ENCODE measurements around the gene ACADVL. TPM values are rescaled to one million over a fixed set of nuclear protein-coding genes. Genes with fewer than 3 reads are reported as not detected.
A peak's percentile ranks its signal among the peaks of the same experiment; 100 is the strongest.
"Not testable (repeated sequence)": the region's sequence is repeated elsewhere in the genome, so short reads cannot be mapped to it uniquely, and the experiment has no call there.

ACADVL gene
- polyA plus RNA-seq, 1 donor from 2014 or later: 88.6 TPM

DNA sequence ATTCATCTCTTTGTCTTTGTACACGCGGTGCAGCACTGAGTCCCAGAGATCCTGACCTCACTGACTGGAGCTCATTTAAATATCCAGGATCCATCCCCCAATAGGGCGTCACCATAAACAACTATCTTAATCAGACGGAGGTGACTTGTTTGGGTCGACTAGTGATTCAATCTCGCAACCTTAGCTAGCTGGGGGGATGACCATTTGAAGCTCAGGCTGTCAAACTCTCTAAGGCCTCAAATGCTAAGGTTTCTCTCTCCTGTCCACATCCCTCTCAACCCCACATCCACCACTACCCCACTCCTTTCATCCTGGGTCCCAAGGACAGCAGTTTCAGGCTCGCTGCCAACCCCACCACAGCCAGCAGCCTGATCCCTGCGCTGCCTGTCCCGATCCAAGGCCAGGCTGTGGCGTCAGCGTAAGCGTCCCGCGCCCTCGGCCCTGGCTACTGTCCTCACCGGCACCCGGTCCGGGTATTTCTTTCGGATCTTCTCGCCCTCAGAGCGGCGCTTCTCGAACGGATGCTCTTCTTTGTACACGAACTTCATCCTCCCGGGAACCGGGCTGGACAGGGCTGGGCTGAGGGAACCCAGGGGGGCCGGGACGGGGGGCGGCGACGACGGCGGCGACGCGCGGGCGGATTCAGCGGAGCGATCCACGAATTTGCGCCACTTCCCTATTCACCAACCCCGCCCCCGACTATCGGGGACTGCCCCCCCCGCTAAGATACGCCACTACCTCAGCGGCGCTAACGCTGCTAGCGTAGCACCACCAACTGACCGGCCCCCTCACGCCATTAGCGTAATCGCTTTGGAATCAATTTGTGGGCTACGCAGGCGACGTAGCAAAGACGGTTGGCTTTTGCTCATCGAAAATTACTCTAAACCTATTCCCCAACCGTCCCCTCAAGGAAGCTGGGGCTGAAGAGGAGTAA is 22.3 kb downstream of the ACADVL start, which contains the start of gene GABARAP:
TSS of gene GABARAP (minus strand) at position 667 of the 934 bp plus-strand sequence. CDS start at position 548, 119 bp downstream.
- Mint-ChIP-seq H3K9me3 (no peaks in the 10 kb centered on the region), H3K27ac (peak within 1 kb of the TSS; percentile 97 to 100 (median 99)), H3K4me3 (peak within 1 kb of the TSS; percentile 87 to 98 (median 97)), H3K27me3 (no peaks in the 10 kb centered on the region), H3K36me3 (peaks cover 5% of the 10 kb centered on the region), H3K4me1 (peaks cover 27 to 41% (median 33%) of the 10 kb centered on the region in 3 donors)

DNA sequence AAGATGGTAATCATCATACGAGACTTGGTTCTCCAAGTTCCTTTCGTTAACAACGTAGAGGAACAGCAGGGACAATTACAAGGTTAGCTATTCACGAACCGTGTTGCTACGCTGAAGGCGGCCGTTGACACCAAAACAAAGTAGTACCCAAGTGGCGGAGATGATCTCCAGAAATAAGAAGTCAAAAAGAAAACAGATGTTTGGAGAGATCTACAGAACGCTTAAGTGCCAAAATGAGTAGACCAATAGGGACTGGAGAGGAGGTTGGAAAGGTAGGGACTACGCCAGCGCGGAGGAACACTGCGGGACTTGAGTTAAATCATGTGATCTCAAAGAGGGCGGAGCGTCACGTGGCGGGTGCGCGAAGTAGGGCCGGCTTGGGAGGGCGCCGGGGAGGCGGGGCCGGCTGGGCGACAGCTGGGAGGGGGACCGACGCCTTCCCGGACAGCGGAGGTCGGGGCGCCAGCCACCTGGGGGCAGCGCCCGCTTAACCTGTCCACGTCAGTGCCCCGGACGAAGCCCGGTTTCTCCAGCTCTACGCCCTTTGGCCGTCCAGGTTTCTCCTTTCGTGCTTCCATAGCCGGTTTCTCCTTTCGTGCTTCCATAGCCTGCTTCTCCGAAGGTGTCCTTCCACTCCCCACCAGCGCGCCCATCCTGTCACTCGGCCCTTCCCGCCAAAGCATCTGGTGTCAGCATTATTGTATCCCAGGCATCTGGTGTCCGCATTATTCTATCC is 23.1 kb downstream of the ACADVL start:
- no peaks in the 10 kb centered on the region for H3K9me3 Mint-ChIP-seq
- H3K4me3 Mint-ChIP-seq: peak overlapping the region; percentile 87 to 98 (median 97)
- peaks cover 23 to 37% (median 31%) of the 10 kb centered on the region in 3 donors for H3K4me1 Mint-ChIP-seq
- peaks cover 5% of the 10 kb centered on the region for H3K36me3 Mint-ChIP-seq
- H3K27me3 Mint-ChIP-seq: no peaks in the 10 kb centered on the region
- peak overlapping the region; percentile 97 to 100 (median 99) for H3K27ac Mint-ChIP-seq

- Mint-ChIP-seq H3K27me3 (no peaks in the 10 kb centered on the region), H3K9me3 (no peaks in the 10 kb centered on the region), H3K27ac (peak overlapping the region; percentile 97 to 100 (median 99)), H3K36me3 (peaks cover 5% of the 10 kb centered on the region), H3K4me3 (peak overlapping the region; percentile 67 to 98 (median 92)), H3K4me1 (peaks cover 23 to 37% (median 32%) of the 10 kb centered on the region in 3 donors)
These were observed 23.7 kb downstream of the ACADVL start for GRCh38 chr17:7243453-7243729.

DNA sequence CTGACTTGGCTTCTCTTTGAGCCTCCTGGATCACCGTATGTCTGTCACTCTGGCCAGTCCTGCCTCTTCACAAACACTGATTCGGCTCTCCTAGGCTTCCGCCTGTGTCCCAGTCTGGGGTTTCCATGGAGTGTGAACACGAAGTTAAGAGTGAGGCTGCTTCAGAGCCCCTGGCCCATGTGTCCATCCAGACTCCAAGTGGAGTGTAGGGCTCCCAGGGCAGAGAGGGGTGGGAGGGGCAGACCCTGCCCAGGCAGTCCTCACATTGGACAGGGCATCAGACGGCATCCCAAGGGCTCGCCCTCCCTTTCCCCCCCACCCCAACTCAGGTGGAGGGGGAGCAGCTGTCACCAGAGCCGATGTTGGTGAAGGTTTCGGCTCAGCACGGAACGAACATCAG is 24.1 kb downstream of the ACADVL start:
- H3K9me3 Mint-ChIP-seq, H3K36me3 Mint-ChIP-seq, H3K27me3 Mint-ChIP-seq: not testable (repeated sequence)
- Mint-ChIP-seq H3K27ac (peak overlapping the region; percentile 97 to 100 (median 99)), H3K4me1 (peaks cover 26 to 41% (median 35%) of the 10 kb centered on the region in 3 donors), H3K4me3 (peak overlapping the region in 2 of 4 donors; percentile 87 to 98)

DNA sequence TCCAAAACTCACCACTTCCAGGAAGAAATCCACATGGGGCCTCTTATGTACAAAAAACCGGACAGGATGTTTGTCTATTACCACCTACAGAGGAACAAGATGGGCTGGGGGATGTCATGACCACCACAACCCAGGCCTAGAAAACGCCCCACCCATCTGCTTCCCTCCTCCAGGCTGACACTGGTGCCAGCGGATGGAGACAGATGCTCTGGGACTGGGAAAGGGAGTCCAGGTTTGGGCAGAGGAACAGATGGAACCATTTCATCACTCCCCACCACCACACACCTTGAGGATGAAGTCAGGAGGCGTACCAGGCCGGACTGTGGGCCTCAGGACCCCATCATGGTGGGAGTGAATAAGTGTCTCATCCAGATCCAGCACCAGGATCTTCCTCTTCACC is 27.0 kb downstream of the ACADVL start:
- H3K27ac Mint-ChIP-seq: peak overlapping the region in 1 of 3 donors; percentile 71
- H3K4me1 Mint-ChIP-seq: peaks cover 26 to 36% (median 30%) of the 10 kb centered on the region in 3 donors
- no peaks in the 10 kb centered on the region for H3K36me3 Mint-ChIP-seq
- no peaks in the 10 kb centered on the region for H3K9me3 Mint-ChIP-seq
- H3K27me3 Mint-ChIP-seq: no peaks in the 10 kb centered on the region
- peak overlapping the region in 2 of 4 donors; percentile 27 to 79 for H3K4me3 Mint-ChIP-seq

DNA sequence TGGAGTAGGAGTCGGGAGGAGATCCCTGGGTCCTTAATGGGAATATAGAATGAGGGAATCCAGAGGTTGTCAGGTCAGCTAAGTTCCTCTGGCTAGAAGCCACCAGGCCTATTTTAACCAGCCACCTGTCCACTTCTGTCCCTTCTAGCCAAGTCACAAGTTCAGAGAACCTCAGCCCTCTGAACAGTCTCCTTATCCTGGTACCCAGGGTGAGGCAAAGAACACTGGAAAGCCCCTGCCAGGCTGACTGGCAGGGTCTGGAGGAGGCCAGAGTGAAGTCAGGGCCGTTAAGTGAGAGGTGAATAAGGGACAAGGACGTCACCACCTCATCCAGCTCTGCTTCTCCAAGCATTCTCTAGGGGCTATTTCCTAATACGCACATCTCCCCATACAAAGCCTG is 29.1 kb downstream of the ACADVL start:
- peaks cover 33 to 39% (median 33%) of the 10 kb centered on the region in 3 donors for H3K4me1 Mint-ChIP-seq

DNA sequence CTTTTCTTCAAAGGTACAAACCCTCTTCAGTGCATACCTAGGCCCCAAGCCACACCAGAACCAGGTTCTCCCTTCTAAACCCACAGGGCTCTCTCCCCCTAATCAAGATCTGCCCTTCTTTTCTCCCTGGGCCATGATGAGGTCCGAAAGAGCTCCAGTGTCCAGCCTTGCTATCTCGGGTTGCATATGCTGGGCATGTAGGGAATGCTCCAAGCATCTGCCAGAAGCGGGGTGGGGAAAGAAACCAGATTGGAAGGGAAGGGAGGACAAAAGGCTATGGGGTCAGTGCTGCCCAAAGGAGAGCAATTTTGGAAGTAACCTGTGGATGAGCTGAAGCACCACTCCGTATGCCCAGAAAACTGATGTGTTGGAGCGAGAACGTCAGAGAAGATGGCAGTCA is 29.5 kb downstream of the ACADVL start:
- Mint-ChIP-seq H3K36me3 (peaks cover 2% of the 10 kb centered on the region), H3K27ac (peak overlapping the region; percentile 89 to 99 (median 91)), H3K4me1 (peaks cover 33 to 39% (median 33%) of the 10 kb centered on the region in 3 donors), H3K4me3 (peak overlapping the region; percentile 93 to 98 (median 94)), H3K27me3 (peaks cover 3% of the 10 kb centered on the region), H3K9me3 (no peaks in the 10 kb centered on the region)

More for the DNA sequence above, 29.1 kb downstream of the ACADVL start:
- peak overlapping the region in 3 of 4 donors; percentile 89 to 94 (median 93) for H3K4me3 Mint-ChIP-seq
- peaks cover 3% of the 10 kb centered on the region for H3K27me3 Mint-ChIP-seq
- H3K9me3 Mint-ChIP-seq: no peaks in the 10 kb centered on the region
- peaks cover 2% of the 10 kb centered on the region for H3K36me3 Mint-ChIP-seq
- H3K27ac Mint-ChIP-seq: peak overlapping the region; percentile 89 to 99 (median 91)

- no peaks in the 10 kb centered on the region for H3K9me3 Mint-ChIP-seq
- peaks cover 2% of the 10 kb centered on the region for H3K36me3 Mint-ChIP-seq
- H3K27me3 Mint-ChIP-seq: peaks cover 3% of the 10 kb centered on the region
- peak overlapping the region in 2 of 3 donors; percentile 91 to 99 for H3K27ac Mint-ChIP-seq
- H3K4me3 Mint-ChIP-seq: peak overlapping the region; percentile 94 to 98 (median 96)
- peaks cover 31 to 39% (median 33%) of the 10 kb centered on the region in 3 donors for H3K4me1 Mint-ChIP-seq
These were observed 30.1 kb downstream of the ACADVL start for GRCh38 chr17:7249830-7250229.

DNA sequence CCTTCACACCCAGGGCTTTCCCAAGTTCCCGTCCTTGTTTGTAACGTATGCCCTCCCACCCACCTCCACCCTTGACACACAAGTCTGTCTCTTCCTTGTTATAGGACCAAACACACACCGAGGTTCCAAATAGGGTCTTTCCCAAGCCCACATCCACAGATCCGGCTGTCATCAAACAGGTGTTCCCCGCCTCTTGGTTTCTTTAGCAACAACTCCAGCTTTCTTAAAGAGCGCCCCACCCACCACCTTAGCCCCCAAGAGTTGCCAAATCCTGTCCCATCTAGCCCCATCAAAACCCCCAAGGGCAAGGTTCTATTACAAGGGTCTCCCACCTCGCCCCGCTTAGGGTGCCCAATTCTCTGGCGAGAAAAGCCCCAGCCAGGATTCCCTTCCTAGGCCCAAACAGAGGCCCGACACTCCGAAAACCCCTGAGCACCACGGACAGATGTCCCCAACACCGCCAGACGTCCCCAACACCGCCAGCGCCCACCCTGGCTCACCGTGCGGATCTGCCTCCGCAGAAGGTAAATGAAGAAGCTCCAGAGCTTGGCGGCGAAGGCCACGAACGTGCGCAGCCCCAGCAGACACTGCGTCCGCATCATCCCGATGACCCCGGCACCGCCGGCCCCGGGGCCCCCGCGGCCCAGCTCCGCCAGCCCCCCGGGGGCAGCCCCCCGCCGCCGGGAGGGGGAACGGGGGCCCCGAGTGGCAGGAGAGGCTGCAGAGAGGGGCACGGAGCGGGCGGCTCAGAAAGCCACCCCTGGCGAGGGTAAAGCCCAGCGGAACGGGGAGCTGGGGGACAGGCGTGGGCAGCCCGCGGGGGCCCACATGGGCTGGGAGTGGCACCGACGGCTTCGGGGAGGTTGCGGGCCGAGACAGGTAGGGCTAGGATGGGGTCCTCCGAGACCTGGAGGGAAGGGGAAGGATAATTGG is 31.2 kb downstream of the ACADVL start:
- Mint-ChIP-seq H3K36me3 (peaks cover 2% of the 10 kb centered on the region), H3K4me3 (peak overlapping the region; percentile 94 to 99 (median 96)), H3K9me3 (no peaks in the 10 kb centered on the region), H3K4me1 (peaks cover 28 to 37% (median 33%) of the 10 kb centered on the region in 3 donors), H3K27me3 (peaks cover 3% of the 10 kb centered on the region), H3K27ac (peak overlapping the region; percentile 91 to 99 (median 94))

GRCh38 chr17:7251661-7252175 is 32.0 kb downstream of the ACADVL start, which contains the start of gene CTDNEP1:
Gene CTDNEP1 (minus strand): TSS chr17:7251734. CDS start chr17:7251296, 438 bp downstream.
- Mint-ChIP-seq H3K4me3 (peak within 1 kb of the TSS; percentile 95 to 99 (median 96)), H3K9me3 (no peaks in the 10 kb centered on the region), H3K4me1 (peaks cover 27 to 31% (median 28%) of the 10 kb centered on the region in 3 donors), H3K36me3 (peaks cover 2% of the 10 kb centered on the region), H3K27me3 (peaks cover 3% of the 10 kb centered on the region), H3K27ac (peak within 1 kb of the TSS; percentile 99 to 100 (median 99))

DNA sequence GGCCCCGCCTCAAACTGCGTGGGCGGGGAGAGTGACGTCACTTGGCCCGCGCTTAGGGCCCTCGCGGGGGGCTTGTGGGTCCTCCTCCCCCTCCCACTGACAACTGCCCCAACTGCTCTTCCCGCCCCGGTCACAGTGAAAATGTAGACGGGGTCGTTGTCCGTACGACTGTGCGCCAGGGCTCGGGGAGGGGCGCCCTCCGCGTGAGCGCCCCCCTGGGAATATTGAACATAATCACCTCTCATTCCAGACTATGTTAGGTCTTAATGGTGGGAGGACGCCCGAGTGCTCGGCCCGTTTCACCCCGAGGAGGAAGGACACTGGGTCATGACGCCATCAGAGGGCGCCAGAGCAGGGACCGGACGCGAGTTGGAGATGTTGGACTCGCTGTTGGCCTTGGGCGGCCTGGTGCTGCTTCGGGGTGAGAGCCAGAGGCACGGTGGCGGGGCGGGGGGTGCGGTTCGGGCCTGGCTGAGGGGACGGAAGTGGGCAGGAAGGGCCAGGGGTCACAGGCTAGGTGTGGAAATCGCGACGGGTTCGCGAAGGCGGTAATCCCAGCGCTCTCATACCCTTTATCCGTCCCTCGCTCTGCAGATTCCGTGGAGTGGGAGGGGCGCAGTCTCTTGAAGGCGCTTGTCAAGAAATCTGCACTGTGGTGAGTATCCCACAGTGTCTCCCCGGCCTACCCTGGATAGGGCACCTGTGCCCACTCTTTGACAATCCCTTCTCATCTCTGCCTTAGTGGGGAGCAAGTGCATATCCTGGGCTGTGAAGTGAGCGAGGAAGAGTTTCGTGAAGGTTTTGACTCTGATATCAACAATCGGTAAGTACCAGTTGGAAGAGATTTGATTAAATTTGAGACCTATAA is 32.7 kb downstream of the ACADVL start, which contains the start of gene ELP5:
TSS of gene ELP5 (plus strand) at position 40 of the 868 bp plus-strand sequence. CDS start at position 376, 336 bp downstream.
- peaks cover 27 to 31% (median 29%) of the 10 kb centered on the region in 3 donors for H3K4me1 Mint-ChIP-seq
- H3K27me3 Mint-ChIP-seq: peaks cover 3% of the 10 kb centered on the region
- H3K27ac Mint-ChIP-seq: peak within 1 kb of the TSS; percentile 99 to 100 (median 99)
- no peaks in the 10 kb centered on the region for H3K9me3 Mint-ChIP-seq
- peak within 1 kb of the TSS; percentile 95 to 99 (median 96) for H3K4me3 Mint-ChIP-seq
- H3K36me3 Mint-ChIP-seq: peaks cover 2% of the 10 kb centered on the region

DNA sequence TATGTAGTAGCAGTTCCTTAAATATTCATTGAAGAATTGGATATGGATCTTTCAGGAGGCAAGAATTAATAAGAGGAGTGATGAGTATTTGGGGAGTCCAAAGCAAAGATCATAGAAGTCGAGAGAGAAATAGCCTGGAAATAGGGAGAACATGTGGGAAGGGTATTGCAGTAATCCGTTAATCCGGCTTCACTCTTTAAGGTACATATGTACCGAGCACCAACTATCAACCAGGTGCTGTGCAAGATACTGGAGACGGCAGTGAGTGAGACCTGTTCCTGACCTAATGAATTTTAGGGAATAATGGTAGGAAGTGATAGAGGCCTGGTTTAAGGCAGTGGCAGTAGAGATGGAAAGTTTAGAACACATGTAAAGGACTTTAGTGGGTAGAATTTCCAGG is 33.3 kb downstream of the ACADVL start:
- peaks cover 27 to 31% (median 29%) of the 10 kb centered on the region in 3 donors for H3K4me1 Mint-ChIP-seq

GRCh38 chr17:7254511-7254910 is 34.8 kb downstream of the ACADVL start:
- H3K36me3 Mint-ChIP-seq: peaks cover 5% of the 10 kb centered on the region
- no peak overlapping the region for H3K27ac Mint-ChIP-seq
- peak overlapping the region in 1 of 4 donors; percentile 73 for H3K4me3 Mint-ChIP-seq
- H3K4me1 Mint-ChIP-seq: peaks cover 21 to 24% (median 21%) of the 10 kb centered on the region in 3 donors
- H3K27me3 Mint-ChIP-seq: peaks cover 3% of the 10 kb centered on the region
- no peaks in the 10 kb centered on the region for H3K9me3 Mint-ChIP-seq

More for the DNA sequence above, 33.3 kb downstream of the ACADVL start:
- Mint-ChIP-seq H3K27ac (peak overlapping the region; percentile 99 to 100 (median 99)), H3K9me3 (no peaks in the 10 kb centered on the region), H3K36me3 (peaks cover 2% of the 10 kb centered on the region), H3K4me3 (peak overlapping the region; percentile 95 to 99 (median 96)), H3K27me3 (peaks cover 3% of the 10 kb centered on the region)
